Effector memory CD4-positive, alpha-beta T cell (primary cell): Measurements from ENCODE around the gene SORCS2.

Experiments
- DNase-seq, 3 donors: peaks; one replicate each; pipeline ENCODE4 v3.0.0-alpha.2; 2020
- H3K27ac ChIP-seq: 2 replicates; pipeline ENCODE4 v1.7.0; 2013; ENCODE audit warnings: mild to moderate bottlenecking, low read length, moderate library complexity; ENCODE audit not compliant: insufficient read depth, poor library complexity, severe bottlenecking
- H3K27me3 ChIP-seq: replicated peaks from 2 replicates; pipeline ENCODE4 v1.7.0; 2013; ENCODE audit warnings: mild to moderate bottlenecking, low read length; ENCODE audit not compliant: insufficient read depth, control insufficient read depth, poor library complexity, severe bottlenecking
- H3K36me3 ChIP-seq: 2 replicates; pipeline ENCODE4 v1.7.0; 2013; ENCODE audit warnings: mild to moderate bottlenecking, low read length, moderate library complexity; ENCODE audit not compliant: control insufficient read depth, insufficient read depth
- H3K4me1 ChIP-seq: 2 replicates; pipeline ENCODE4 v1.7.0; 2013; ENCODE audit warnings: low read length, mild to moderate bottlenecking; ENCODE audit not compliant: control insufficient read depth, insufficient read depth, poor library complexity, severe bottlenecking
- H3K4me3 ChIP-seq: 2 replicates; pipeline ENCODE4 v1.7.0; 2013; ENCODE audit warnings: low read length, low read depth, mild to moderate bottlenecking; ENCODE audit not compliant: insufficient read depth, poor library complexity, severe bottlenecking
- H3K9me3 ChIP-seq: 2 replicates; pipeline ENCODE4 v1.7.0; 2013; ENCODE audit warnings: mild to moderate bottlenecking, low read length, moderate library complexity; ENCODE audit not compliant: control insufficient read depth

SORCS2 gene

DNA sequence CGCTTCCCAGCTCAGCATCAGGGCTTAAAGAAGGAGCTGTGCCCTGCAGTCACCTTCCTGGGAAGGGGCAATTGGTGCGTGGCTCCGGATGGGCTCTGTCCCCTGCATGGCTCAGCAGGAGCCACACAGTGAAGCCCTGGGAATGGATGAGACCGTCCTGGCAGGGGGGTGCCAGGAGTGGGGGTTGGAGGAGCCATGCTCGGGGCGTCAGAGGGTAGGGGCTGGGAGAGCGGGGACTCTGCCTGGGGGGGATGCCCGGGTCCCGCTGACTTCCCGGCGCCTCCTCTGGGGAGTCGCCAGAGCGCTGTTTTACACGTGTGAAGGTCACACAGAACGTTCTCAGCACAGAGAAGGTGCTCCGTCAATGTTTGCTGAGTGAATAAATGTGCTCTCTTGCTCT lies 563.2 kb downstream of the SORCS2 start:
- Histone ChIP-seq H3K4me3 (no peak overlapping the region), H3K4me1 (peaks cover 14% of the 10 kb centered on the region), H3K36me3 (no peaks in the 10 kb centered on the region), H3K9me3 (no peaks in the 10 kb centered on the region), H3K27me3 (no peaks in the 10 kb centered on the region), H3K27ac (no peak overlapping the region)
- no peak for DNase-seq

DNA sequence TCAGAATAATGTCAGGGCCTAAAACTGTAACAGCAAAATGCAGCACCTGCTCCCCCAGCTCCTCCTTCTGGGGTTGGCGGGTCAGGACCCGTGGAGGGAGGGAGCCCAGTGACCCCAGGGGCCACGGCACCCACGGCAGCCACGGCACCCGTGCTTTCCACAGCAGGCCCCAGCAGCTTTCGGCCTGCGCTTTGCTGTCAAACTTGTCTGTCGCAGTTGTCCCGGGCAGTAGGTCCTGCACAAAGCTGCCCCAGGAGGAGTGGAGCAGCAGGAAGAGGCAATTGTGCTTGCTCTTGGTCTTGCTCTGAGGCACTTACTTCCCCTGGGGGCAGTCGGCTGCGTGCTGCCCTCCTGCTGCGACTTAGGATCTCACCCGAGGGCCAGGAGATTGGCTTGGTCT lies 563.7 kb downstream of the SORCS2 start:
- no peaks in the 10 kb centered on the region for H3K9me3 ChIP-seq
- H3K4me3 ChIP-seq = no peak overlapping the region
- H3K4me1 ChIP-seq = peaks cover 14% of the 10 kb centered on the region
- H3K36me3 ChIP-seq = no peaks in the 10 kb centered on the region
- H3K27ac ChIP-seq = no peak overlapping the region
- no peaks in the 10 kb centered on the region for H3K27me3 ChIP-seq
- no peak for DNase-seq

GRCh38 chr4:7756561-7757355 lies 564.4 kb downstream of the SORCS2 start:
- Histone ChIP-seq H3K27ac (no peak overlapping the region), H3K9me3 (no peaks in the 10 kb centered on the region), H3K36me3 (no peaks in the 10 kb centered on the region), H3K4me3 (no peak overlapping the region), H3K4me1 (peaks cover 14% of the 10 kb centered on the region), H3K27me3 (no peaks in the 10 kb centered on the region)
- DNase-seq = no peak

GRCh38 chr4:7757501-7758471 lies 565.4 kb downstream of the SORCS2 start:
- no peak for DNase-seq
- Histone ChIP-seq H3K27me3 (no peaks in the 10 kb centered on the region), H3K4me1 (peaks cover 14% of the 10 kb centered on the region), H3K27ac (no peak overlapping the region), H3K36me3 (peaks cover 3% of the 10 kb centered on the region), H3K9me3 (no peaks in the 10 kb centered on the region), H3K4me3 (no peak overlapping the region)

DNA sequence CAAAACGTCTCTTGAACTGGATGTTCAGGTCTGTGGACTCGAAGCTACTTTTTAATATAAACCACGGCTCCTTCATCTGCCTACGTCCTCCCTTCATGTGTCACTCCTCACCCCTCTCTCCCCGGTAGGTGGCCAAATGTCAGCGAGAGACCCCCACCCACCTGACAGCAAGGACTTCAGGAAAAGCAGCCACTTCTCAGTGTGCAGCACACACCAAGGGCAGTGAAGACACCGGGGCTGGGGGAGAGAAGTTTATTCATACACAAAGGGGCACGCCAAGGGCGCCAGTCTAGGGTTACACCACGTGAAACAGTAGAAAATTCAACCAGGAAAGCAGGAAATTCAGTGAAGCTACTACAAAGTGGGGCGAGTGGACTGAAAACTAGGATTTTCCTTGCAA lies 566.1 kb downstream of the SORCS2 start:
- H3K27ac ChIP-seq = no peak overlapping the region
- no peaks in the 10 kb centered on the region for H3K9me3 ChIP-seq
- peaks cover 3% of the 10 kb centered on the region for H3K36me3 ChIP-seq
- peak overlapping the region; percentile 52 for H3K4me3 ChIP-seq
- H3K4me1 ChIP-seq = peaks cover 14% of the 10 kb centered on the region
- H3K27me3 ChIP-seq = no peaks in the 10 kb centered on the region
- no peak for DNase-seq

GRCh38 chr4:7759216-7759615 lies 566.9 kb downstream of the SORCS2 start:
- Histone ChIP-seq H3K4me3 (peak overlapping the region; percentile 52), H3K27me3 (no peaks in the 10 kb centered on the region), H3K27ac (peak overlapping the region; percentile 72), H3K4me1 (peaks cover 14% of the 10 kb centered on the region), H3K36me3 (peaks cover 3% of the 10 kb centered on the region), H3K9me3 (no peaks in the 10 kb centered on the region)
- DNase-seq = peak; percentile 24 to 54 (median 35)

DNA sequence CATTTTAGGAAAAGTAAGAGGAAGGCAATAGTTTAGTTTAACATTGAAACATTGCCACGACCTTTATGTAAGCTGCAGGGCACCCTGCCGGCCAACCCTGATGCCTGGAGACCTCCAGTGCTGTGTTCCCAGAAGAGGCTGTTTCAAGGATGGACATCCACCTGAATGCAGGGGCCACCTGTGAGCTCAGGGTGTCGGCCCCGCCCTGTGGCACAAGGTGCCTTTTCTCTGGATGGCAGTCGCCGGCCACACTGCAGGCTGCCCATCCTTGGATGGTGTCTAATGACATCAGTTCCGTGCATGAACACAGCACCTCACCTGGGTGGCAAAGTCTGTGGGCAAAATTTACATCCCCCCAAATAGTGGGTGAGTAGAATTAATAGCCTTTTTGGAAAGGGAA lies 567.3 kb downstream of the SORCS2 start:
- H3K4me1 ChIP-seq = peaks cover 14% of the 10 kb centered on the region
- no peaks in the 10 kb centered on the region for H3K27me3 ChIP-seq
- peak overlapping the region; percentile 72 for H3K27ac ChIP-seq
- no peaks in the 10 kb centered on the region for H3K9me3 ChIP-seq
- H3K36me3 ChIP-seq = peaks cover 3% of the 10 kb centered on the region
- no peak for DNase-seq
- peak overlapping the region; percentile 52 for H3K4me3 ChIP-seq

DNA sequence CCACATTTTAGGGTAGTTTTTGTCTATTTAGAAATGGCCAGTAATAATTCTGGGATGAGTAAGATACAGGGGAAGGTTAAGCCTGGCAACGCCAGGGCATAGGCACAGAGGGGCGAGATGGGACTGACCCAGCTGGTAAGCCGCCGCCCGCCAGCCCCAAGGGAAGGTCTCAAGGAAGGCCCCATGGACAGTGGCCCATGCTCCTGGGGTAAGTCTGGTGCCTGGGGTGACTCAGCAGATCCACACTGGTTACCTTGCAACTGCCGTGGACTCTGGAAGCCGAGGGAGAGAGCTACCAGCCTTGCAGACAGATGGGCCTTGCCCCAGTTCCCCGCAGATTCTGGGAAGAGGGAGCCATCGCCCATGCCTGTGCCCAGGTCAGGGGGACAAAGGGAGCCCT lies 567.9 kb downstream of the SORCS2 start:
- DNase-seq = no peak
- Histone ChIP-seq H3K27ac (peak overlapping the region; percentile 72), H3K36me3 (peaks cover 7% of the 10 kb centered on the region), H3K4me3 (peak overlapping the region; percentile 52), H3K9me3 (no peaks in the 10 kb centered on the region), H3K27me3 (no peaks in the 10 kb centered on the region), H3K4me1 (peaks cover 14% of the 10 kb centered on the region)

DNA sequence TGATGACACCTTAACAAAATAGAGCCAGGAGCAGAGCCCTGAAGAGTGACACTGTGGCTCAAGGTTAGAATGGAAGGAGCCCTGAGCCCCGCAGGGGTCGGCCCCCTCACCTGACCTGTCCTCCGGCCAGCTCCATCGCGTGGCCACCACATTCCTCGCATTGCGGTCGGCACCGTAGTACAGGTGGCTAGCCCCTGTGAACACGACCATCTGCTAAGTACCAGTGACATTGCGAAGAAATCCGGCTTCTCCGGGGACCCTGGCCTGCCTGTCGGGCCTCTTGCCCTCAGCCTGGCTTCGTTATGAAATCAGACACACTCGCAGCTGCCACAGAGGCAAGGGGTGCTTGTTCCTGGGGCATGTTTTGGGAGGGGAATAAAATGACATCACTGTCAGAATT lies 568.4 kb downstream of the SORCS2 start:
- peaks cover 12% of the 10 kb centered on the region for H3K36me3 ChIP-seq

GRCh38 chr4:7761312-7761711 lies 569.0 kb downstream of the SORCS2 start:
- Histone ChIP-seq H3K36me3 (peaks cover 12% of the 10 kb centered on the region), H3K4me1 (peaks cover 14% of the 10 kb centered on the region), H3K27ac (no peak overlapping the region), H3K9me3 (no peaks in the 10 kb centered on the region), H3K27me3 (no peaks in the 10 kb centered on the region), H3K4me3 (no peak overlapping the region)
- DNase-seq = no peak

More for the DNA sequence above, 568.4 kb downstream of the SORCS2 start:
- Histone ChIP-seq H3K4me1 (peaks cover 14% of the 10 kb centered on the region), H3K27ac (no peak overlapping the region), H3K9me3 (no peaks in the 10 kb centered on the region), H3K4me3 (no peak overlapping the region), H3K27me3 (no peaks in the 10 kb centered on the region)
- DNase-seq = no peak
